RWPE1 (cell line): Measurements from ENCODE around the gene NSMF.
A peak's percentile ranks its signal among the peaks of the same experiment; 100 is the strongest.

Experiments
- CTCF ChIA-PET: fragments of 350-600 bp; sonication (Branson Sonifier 250); formaldehyde crosslinking; extraction: SDS; loops from one replicate; lab custom pipeline; 2021; lab: Yijun Ruan, JAX
- POLR2A ChIA-PET: fragments of 400-600 bp; formaldehyde crosslinking; extraction: SDS; loops from one replicate; lab custom pipeline; 2020; ENCODE audit warnings: antibody characterized with exemption; ENCODE audit not compliant: low non-redundant PET; lab: Yijun Ruan, JAX
- DNase-seq: peaks from one replicate; pipeline ENCODE4 v3.0.0; 2012; ENCODE audit warnings: low spot score
- H3K27ac ChIP-seq: fragments of 450-650 bp; 2 replicates; pipeline ENCODE4 v1.5.1; 2017
- CTCF ChIP-seq: fragments of 450-650 bp; conservative IDR thresholded peaks from 2 replicates; pipeline ENCODE4 v1.5.1; 2017; ENCODE audit warnings: low read depth, mild to moderate bottlenecking

The NSMF gene

GRCh38 chr9:137448602-137448962 is 10.6 kb downstream of the NSMF start:
- no peak for TF ChIP-seq CTCF
- DNase-seq: no peak
- ChIA-PET CTCF (no interaction called here), POLR2A (interaction anchor here (0.6 kb wide), 1 partner anchor 102 kb away, joined by 3 read pairs; the partner anchor contains the start of gene PNPLA7)
- H3K27ac ChIP-seq: peak overlapping the region; percentile 31

GRCh38 chr9:137447722-137448601 is 11.2 kb downstream of the NSMF start:
- ChIA-PET POLR2A (interaction anchor here (0.6 kb wide), 1 partner anchor 102 kb away, joined by 3 read pairs; the partner anchor contains the start of gene PNPLA7), CTCF (interaction anchor here (0.6 kb wide), 1 partner anchor 57 kb away, joined by 3 read pairs; no protein-coding TSS in a partner anchor)
- H3K27ac ChIP-seq: peak overlapping the region; percentile 40
- TF ChIP-seq CTCF: no peak
- no peak for DNase-seq

GRCh38 chr9:137446851-137447471 is 12.2 kb downstream of the NSMF start:
- peak overlapping the region; percentile 40 for H3K27ac ChIP-seq
- CTCF ChIA-PET: interaction anchor here (0.8 to 2.5 kb wide), 5 partner anchors 10 to 165 kb away, joined by 6 to 13 read pairs (median 10); partner anchors contain the start of genes EXD3, NOXA1 and NRARP
- POLR2A ChIA-PET: no interaction called here
- no peak for TF ChIP-seq CTCF
- no peak for DNase-seq

GRCh38 chr9:137445930-137446431 is 13.2 kb downstream of the NSMF start:
- ChIA-PET CTCF (interaction anchor here (0.6 to 2.6 kb wide), 18 partner anchors 9 to 871 kb away, joined by 3 to 13 read pairs (median 6); partner anchors contain the start of genes EXD3, NOXA1 and NRARP), POLR2A (no interaction called here)
- no peak for DNase-seq
- TF ChIP-seq CTCF: no peak
- H3K27ac ChIP-seq: peak overlapping the region; percentile 40

GRCh38 chr9:137445275-137445807 is 13.8 kb downstream of the NSMF start:
- H3K27ac ChIP-seq: peak overlapping the region; percentile 40
- peak; percentile 87 for DNase-seq
- ChIA-PET CTCF (interaction anchor here (0.5 to 2.6 kb wide), 30 partner anchors 8 to 870 kb away, joined by 3 to 13 read pairs (median 4); partner anchors contain the start of genes EXD3, NOXA1, NRARP and PNPLA7), POLR2A (no interaction called here)
- peak; percentile 99 for TF ChIP-seq CTCF
